Progenitor cell of endocrine pancreas (in vitro differentiated cells): ENCODE results near the gene OR4F15. TPM values are rescaled to one million over a fixed set of nuclear protein-coding genes. Genes with fewer than 3 reads are reported as not detected.
"Not testable (repeated sequence)": the region's sequence is repeated elsewhere in the genome, so short reads cannot be mapped to it uniquely, and the experiment has no call there.

ENCODE experiments used
- DNase-seq: peaks from one replicate; pipeline ENCODE4 v3.0.0; 2021; ENCODE audit warnings: low spot score; ENCODE audit not compliant: unreplicated experiment
- H3K27ac Mint-ChIP-seq: 2 replicates; pipeline ENCODE4 v1.8.0; 2021; ENCODE audit warnings: mild to moderate bottlenecking, moderate library complexity, mixed read lengths
- H3K27me3 Mint-ChIP-seq: 2 replicates; pipeline ENCODE4 v1.8.0; 2021; ENCODE audit warnings: mixed read lengths
- H3K36me3 Mint-ChIP-seq: 2 replicates; pipeline ENCODE4 v1.8.0; 2022; ENCODE audit warnings: mixed read lengths; ENCODE audit not compliant: insufficient read depth
- H3K4me1 Mint-ChIP-seq: 2 replicates; pipeline ENCODE4 v1.8.0; 2021; ENCODE audit warnings: low read depth, mixed read lengths
- H3K4me3 Mint-ChIP-seq: 2 replicates; pipeline ENCODE4 v1.8.0; 2021; ENCODE audit warnings: low read depth, mild to moderate bottlenecking, moderate library complexity, mixed read lengths
- H3K9me3 Mint-ChIP-seq: 2 replicates; pipeline ENCODE4 v1.8.0; 2021; ENCODE audit warnings: low read depth, mixed read lengths
- long read RNA-seq: library from polyadenylated mRNA; unstranded; transcript quantifications from one replicate; pipeline ENCODE4 v2.0.0, GENCODE V29; 2020
- total RNA-seq: library from RNA; stranded (reverse); gene quantifications from 2 replicates; pipeline ENCODE4 v1.2.1, GENCODE V29; 2021
- TF ChIP-seq, protein P1 (sequence below): fragments of 200-600 bp; sonication (generic); IDR thresholded peaks from one replicate; pipeline ENCODE4 v1.5.0; 2021; ENCODE audit warnings: antibody characterized with exemption, mild to moderate bottlenecking; ENCODE audit not compliant: unreplicated experiment

Gene OR4F15, protein sequence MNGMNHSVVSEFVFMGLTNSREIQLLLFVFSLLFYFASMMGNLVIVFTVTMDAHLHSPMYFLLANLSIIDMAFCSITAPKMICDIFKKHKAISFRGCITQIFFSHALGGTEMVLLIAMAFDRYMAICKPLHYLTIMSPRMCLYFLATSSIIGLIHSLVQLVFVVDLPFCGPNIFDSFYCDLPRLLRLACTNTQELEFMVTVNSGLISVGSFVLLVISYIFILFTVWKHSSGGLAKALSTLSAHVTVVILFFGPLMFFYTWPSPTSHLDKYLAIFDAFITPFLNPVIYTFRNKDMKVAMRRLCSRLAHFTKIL
- not detected in 2 replicates for total RNA-seq
- long read RNA-seq: 0 reads

DNA sequence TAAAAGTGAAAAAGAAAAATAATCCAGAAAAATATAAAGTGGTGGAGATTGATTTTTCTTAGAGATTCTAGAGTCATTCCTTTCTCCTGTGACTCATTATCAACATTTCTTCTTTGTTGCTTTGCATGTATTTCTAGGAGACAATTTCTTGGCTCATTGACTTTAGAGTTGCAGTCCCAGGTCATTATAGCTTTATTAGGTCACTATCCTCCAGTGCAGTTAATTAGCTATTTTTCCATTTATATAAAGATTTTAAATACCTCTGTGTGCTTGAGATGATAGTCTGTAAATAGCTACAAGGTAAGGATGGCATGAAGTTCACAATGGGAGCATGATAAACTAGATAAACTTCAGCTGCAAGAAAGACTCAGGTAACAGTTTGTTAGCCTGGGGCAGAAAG is at the start of gene OR4F15:
Gene OR4F15 (plus strand): TSS at position 301 of the 400 bp plus-strand sequence. CDS start 5,985 bp downstream, outside the sequence.
- TF ChIP-seq, protein P1, sequence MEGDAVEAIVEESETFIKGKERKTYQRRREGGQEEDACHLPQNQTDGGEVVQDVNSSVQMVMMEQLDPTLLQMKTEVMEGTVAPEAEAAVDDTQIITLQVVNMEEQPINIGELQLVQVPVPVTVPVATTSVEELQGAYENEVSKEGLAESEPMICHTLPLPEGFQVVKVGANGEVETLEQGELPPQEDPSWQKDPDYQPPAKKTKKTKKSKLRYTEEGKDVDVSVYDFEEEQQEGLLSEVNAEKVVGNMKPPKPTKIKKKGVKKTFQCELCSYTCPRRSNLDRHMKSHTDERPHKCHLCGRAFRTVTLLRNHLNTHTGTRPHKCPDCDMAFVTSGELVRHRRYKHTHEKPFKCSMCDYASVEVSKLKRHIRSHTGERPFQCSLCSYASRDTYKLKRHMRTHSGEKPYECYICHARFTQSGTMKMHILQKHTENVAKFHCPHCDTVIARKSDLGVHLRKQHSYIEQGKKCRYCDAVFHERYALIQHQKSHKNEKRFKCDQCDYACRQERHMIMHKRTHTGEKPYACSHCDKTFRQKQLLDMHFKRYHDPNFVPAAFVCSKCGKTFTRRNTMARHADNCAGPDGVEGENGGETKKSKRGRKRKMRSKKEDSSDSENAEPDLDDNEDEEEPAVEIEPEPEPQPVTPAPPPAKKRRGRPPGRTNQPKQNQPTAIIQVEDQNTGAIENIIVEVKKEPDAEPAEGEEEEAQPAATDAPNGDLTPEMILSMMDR: no peak
- no peak within 1 kb of the TSS for H3K4me3 Mint-ChIP-seq
- H3K27me3 Mint-ChIP-seq: peaks cover 46% of the 10 kb centered on the region
- no peaks in the 10 kb centered on the region for H3K36me3 Mint-ChIP-seq
- H3K9me3 Mint-ChIP-seq: no peaks in the 10 kb centered on the region
- no peak for DNase-seq
- no peak within 1 kb of the TSS for H3K27ac Mint-ChIP-seq
- no peaks in the 10 kb centered on the region for H3K4me1 Mint-ChIP-seq

DNA sequence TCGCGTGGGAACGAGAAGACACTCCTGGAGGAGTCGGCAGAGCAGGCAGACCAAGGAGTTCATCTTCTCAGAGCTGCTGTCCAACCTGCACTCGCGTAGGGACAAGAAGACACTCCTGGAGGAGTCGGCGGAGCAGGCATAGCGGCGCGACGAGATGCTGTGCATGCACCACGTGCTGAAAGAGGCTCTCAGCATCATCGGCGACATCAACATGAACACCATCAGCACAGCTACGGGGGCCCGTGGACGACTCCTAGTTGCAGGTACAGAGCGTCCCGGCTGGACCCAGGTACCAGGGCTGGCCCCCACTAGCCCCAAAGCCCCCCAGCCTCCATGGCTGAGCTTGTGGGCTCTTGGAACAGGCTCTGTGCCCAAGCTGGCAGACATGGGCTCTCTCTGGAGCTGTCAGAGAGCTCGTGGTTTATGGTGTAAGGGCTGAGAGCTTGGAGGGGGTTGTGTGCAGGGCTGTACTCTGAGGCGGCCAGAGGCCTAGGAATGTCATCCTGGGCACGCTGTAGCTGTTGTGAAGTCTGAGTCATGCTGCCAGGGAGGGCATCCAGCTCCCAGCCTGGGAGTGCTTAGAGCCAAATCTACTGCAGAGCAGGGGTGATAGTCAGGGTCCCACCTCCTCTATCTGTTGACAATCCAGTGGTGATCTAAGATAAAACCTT is 47.2 kb upstream of the OR4F15 start:
- DNase-seq, H3K27ac Mint-ChIP-seq, H3K27me3 Mint-ChIP-seq, H3K4me3 Mint-ChIP-seq, H3K9me3 Mint-ChIP-seq, H3K4me1 Mint-ChIP-seq, H3K36me3 Mint-ChIP-seq: not testable (repeated sequence)

DNA sequence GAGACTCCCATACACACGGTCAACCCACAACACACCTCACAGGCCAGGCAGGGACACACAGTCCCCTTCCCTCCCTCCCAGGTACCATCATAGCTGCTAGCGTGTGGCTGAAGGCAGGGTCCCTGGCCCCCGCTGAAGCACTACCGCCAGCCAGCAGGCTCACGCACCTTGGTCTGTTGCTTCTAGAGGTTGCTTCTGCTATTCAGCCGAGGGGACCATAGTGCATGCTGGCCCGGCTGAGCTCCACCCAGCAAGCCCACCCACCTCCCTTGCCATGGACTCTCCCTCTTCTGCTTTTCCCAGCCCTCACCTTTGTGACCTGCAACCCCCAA is 46.7 kb upstream of the OR4F15 start:
- H3K4me1 Mint-ChIP-seq, H3K36me3 Mint-ChIP-seq, H3K4me3 Mint-ChIP-seq, H3K27me3 Mint-ChIP-seq, H3K27ac Mint-ChIP-seq, H3K9me3 Mint-ChIP-seq, DNase-seq: not testable (repeated sequence)

DNA sequence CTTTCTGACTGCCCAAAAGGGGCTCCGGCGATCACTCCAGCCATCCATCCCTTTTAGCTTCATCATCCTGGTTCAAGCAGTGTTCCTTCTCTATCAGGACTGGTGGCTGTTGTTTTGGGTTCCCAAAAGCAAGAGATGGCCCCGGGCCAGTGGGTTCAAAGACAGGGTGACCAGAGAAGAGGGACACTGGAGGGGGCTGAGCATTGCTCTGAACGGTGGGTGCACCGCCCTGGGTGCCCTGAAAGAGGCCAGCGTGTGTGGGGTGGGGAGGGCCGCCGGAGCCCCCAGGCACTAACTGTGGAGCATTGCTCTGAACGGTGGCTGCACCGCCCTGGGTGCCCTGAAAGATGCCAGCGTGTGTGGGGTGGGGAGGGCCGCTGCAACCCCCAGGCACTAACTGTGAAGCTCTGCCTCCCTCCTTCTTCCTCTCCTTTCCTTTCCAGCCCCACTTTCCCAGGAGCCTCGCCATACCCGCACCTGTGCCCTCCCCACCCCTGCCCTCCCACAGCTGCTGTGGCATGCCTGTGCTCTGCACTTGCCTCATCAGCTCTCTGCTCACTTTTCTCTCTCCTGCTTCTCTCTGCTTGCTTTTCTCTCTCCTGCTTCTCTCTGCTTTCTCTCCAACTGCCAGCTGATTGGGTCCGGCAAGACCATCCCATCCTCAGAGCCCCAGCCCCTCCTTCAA is 46.1 kb upstream of the OR4F15 start:
- peaks cover 1% of the 10 kb centered on the region for H3K27me3 Mint-ChIP-seq
- TF ChIP-seq, protein P1: no peak
- peak overlapping the region; percentile 14 for H3K27ac Mint-ChIP-seq
- H3K9me3 Mint-ChIP-seq: no peaks in the 10 kb centered on the region
- H3K4me1 Mint-ChIP-seq: no peaks in the 10 kb centered on the region
- DNase-seq: no peak
- H3K4me3 Mint-ChIP-seq: no peak overlapping the region
- no peaks in the 10 kb centered on the region for H3K36me3 Mint-ChIP-seq

DNA sequence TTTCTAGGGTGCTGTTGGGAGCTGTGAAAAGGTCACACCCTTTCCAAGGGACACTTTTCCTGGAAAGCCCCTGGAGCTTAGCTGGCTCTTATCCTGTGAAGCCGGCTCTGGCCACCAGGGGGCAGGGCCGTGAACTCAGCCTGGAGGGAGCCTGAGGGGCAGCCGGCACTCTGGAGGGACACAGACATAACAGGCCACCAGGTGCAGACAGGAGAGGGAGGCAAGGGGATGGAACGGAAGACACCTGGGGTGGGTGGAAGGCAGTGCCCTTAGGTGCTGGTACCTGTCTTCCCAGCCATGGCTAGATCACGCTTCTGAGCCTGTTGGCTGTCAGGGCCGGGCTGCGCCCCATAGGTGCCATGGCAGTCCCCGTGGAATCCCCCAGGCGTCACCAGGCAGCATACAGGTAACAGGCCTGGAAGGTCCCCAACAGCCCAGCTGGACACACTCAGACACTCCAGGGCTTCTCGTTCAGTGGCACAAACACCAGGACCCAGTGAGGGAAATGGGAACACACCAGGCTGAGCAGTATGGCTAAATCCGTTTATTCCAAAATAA is 44.8 kb upstream of the OR4F15 start:
- H3K36me3 Mint-ChIP-seq, H3K4me1 Mint-ChIP-seq, H3K4me3 Mint-ChIP-seq, DNase-seq, H3K9me3 Mint-ChIP-seq, H3K27me3 Mint-ChIP-seq, H3K27ac Mint-ChIP-seq: not testable (repeated sequence)
- TF ChIP-seq, protein P1: peak; percentile 19

DNA sequence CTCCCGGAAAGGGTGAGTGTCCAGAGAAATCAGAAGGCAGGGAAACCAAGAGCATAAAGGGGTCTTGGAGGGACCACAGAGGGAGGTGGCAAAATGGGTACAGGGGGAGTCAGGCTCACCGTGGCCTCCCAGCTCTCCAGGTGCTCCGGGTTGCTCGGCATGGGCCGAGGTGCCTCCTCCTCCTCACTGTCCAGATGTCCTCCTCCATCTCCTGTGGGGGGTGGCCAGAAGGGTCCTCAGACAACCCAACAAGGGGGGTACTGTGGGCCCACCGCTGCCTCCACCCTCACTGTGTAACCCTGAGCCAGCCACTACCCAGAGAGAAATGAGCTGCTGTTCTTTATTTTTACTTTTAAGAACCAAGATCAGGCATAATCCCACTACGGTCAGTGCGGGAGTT is 39.1 kb upstream of the OR4F15 start:
- H3K9me3 Mint-ChIP-seq: no peaks in the 10 kb centered on the region
- no peak overlapping the region for H3K4me3 Mint-ChIP-seq
- H3K27ac Mint-ChIP-seq: no peak overlapping the region
- no peaks in the 10 kb centered on the region for H3K4me1 Mint-ChIP-seq
- H3K36me3 Mint-ChIP-seq: no peaks in the 10 kb centered on the region
- DNase-seq: no peak
- peaks cover 36% of the 10 kb centered on the region for H3K27me3 Mint-ChIP-seq
- TF ChIP-seq, protein P1: no peak
